PC-3 (cell line): ENCODE data around the gene AKAP6. TPM values are rescaled to one million over a fixed set of nuclear protein-coding genes. Genes with fewer than 3 reads are reported as not detected.

Source experiments
- ATAC-seq: fragments of 200-7000 bp; cut with Tn5 transposase; 2 replicates; pipeline ENCODE4 v1.9.1; 2020; ENCODE audit warnings: mild to moderate bottlenecking, moderate library complexity
- BruUV-seq: library from RNA; stranded (reverse); fragments of 400-500 nt; replicated peaks from 2 replicates; lab custom pipeline; 2021; lab: Mats Ljungman, UMichigan
- CTCF ChIA-PET: fragments of 300-600 bp; sonication (Branson Sonifier 250); formaldehyde crosslinking; loops from one replicate; lab custom pipeline; 2022; ENCODE audit warnings: antibody characterized with exemption; lab: Charles Lee
- POLR2A ChIA-PET: fragments of 300-600 bp; sonication (Branson Sonifier 250); formaldehyde crosslinking; loops from one replicate; lab custom pipeline; 2022; ENCODE audit warnings: antibody characterized with exemption; ENCODE audit not compliant: unreplicated experiment; lab: Charles Lee
- DNase-seq: peaks from one replicate; pipeline ENCODE4 v3.0.0-alpha.2; 2015
- H2AFZ ChIP-seq: fragments of 300-600 bp; sonication (generic); 2 replicates; pipeline ENCODE4 v1.6.0; 2016; ENCODE audit warnings: antibody characterized with exemption, low read length
- H3F3A ChIP-seq: fragments of 300-600 bp; sonication (generic); one replicate; pipeline ENCODE4 v1.6.0; 2017; ENCODE audit warnings: antibody characterized with exemption, low read length, control low read depth, mild to moderate bottlenecking; ENCODE audit not compliant: unreplicated experiment
- H3K27ac ChIP-seq: fragments of 300-600 bp; sonication (generic); 2 replicates; pipeline ENCODE4 v1.5.1; 2016; ENCODE audit warnings: mild to moderate bottlenecking, low read length
- H3K27me3 ChIP-seq: fragments of 300-600 bp; sonication (generic); 2 replicates; pipeline ENCODE4 v1.6.1; 2016; ENCODE audit warnings: low read length, mixed read lengths
- H3K36me3 ChIP-seq: fragments of 300-600 bp; sonication (generic); 2 replicates; pipeline ENCODE4 v1.6.1; 2016; ENCODE audit warnings: low read depth, mixed run types, low read length, mixed read lengths
- H3K4me1 ChIP-seq: fragments of 300-600 bp; sonication (generic); 2 replicates; pipeline ENCODE4 v1.5.1; 2016; ENCODE audit warnings: low read length; ENCODE audit not compliant: insufficient read depth
- H3K4me2 ChIP-seq: fragments of 300-600 bp; sonication (generic); 2 replicates; pipeline ENCODE4 v1.6.0; 2016; ENCODE audit warnings: low read length
- H3K4me3 ChIP-seq: fragments of 300-600 bp; sonication (generic); 2 replicates; pipeline ENCODE4 v1.5.1; 2016; ENCODE audit warnings: mild to moderate bottlenecking, low read length, mixed read lengths
- H3K79me2 ChIP-seq: fragments of 300-600 bp; sonication (generic); 2 replicates; pipeline ENCODE4 v1.6.1; 2017; ENCODE audit warnings: low read length, mixed read lengths
- H3K9ac ChIP-seq: fragments of 300-600 bp; sonication (generic); 2 replicates; pipeline ENCODE4 v1.6.0; 2016; ENCODE audit warnings: mild to moderate bottlenecking, low read length
- H3K9me2 ChIP-seq: fragments of 300-600 bp; sonication (generic); replicated peaks from 2 replicates; pipeline ENCODE4 v1.6.1; 2016; ENCODE audit warnings: mixed run types, low read length, mixed read lengths
- H3K9me3 ChIP-seq: fragments of 300-600 bp; sonication (generic); 2 replicates; pipeline ENCODE4 v1.6.1; 2016; ENCODE audit warnings: low read length, mixed read lengths
- H4K20me1 ChIP-seq: fragments of 300-600 bp; sonication (generic); 2 replicates; pipeline ENCODE4 v1.6.1; 2016; ENCODE audit warnings: low read length, mixed read lengths
- CTCF ChIP-seq: fragments of 300-600 bp; sonication (generic); conservative IDR thresholded peaks from 2 replicates; pipeline ENCODE4 v1.5.1; 2017; ENCODE audit warnings: antibody characterized with exemption, low read depth, mild to moderate bottlenecking, low read length
- EZH2 ChIP-seq: fragments of 300-600 bp; sonication (generic); IDR thresholded peaks from one replicate; pipeline ENCODE4 v1.6.1; 2017; ENCODE audit warnings: antibody characterized with exemption, mild to moderate bottlenecking, low read length; ENCODE audit not compliant: unreplicated experiment
- EZH2phosphoT487 ChIP-seq: fragments of 300-600 bp; sonication (generic); IDR thresholded peaks from 2 replicates; pipeline ENCODE4 v1.6.1; 2018; ENCODE audit warnings: mild to moderate bottlenecking, antibody characterized with exemption, low read length, borderline replicate concordance
- intact Hi-C: fragments of 100-400 bp; cut with micrococcal nuclease; formaldehyde crosslinking; loops from 2 replicates; pipeline ENCODE4 v1.9.0; 2023
- total RNA-seq: library from RNA; depleted of rRNA; stranded (reverse); fragments of >200 nt; gene quantifications from 2 replicates; pipeline ENCODE4 v1.2.3, GENCODE V29; 2014; rRNA removed

The AKAP6 gene
- total RNA-seq, 1 experiment from 2014 or later: 1.5 TPM

- Histone ChIP-seq H3F3A (peaks cover 3% of the 10 kb centered on the region), H3K9me2 (0 out of 2 replicates have a peak, but pooled peaks cover 5% of the 10 kb centered on the region), H3K4me1 (peaks cover 22% of the 10 kb centered on the region), H3K9me3 (no peaks in the 10 kb centered on the region), H3K9ac (no peak overlapping the region), H3K79me2 (no peaks in the 10 kb centered on the region), H2AFZ (no peak overlapping the region), H3K27me3 (no peaks in the 10 kb centered on the region), H3K4me2 (no peak overlapping the region), H3K27ac (peak overlapping the region; percentile 54), H3K4me3 (no peak overlapping the region), H4K20me1 (no peaks in the 10 kb centered on the region), H3K36me3 (no peaks in the 10 kb centered on the region)
- ChIA-PET POLR2A (no interaction called here), CTCF (no interaction called here)
- no peak for DNase-seq
- TF ChIP-seq EZH2 (no peak), EZH2phosphoT487 (no peak)
- no TSS peak for BruUV-seq
- intact Hi-C loops: loop anchor here (5.0 kb wide), 1 partner anchor 34 kb away; no protein-coding TSS in a partner anchor
- ATAC-seq: no peak
Measured at GRCh38 chr14:32847867-32848266, 518.8 kb downstream of the AKAP6 start.

- no peak for TF ChIP-seq EZH2
- no peak for TF ChIP-seq CTCF
- no peak for TF ChIP-seq EZH2phosphoT487
- H3K36me3 ChIP-seq: no peaks in the 10 kb centered on the region
- H3K79me2 ChIP-seq: no peaks in the 10 kb centered on the region
- intact Hi-C loops: no loop called here
- no peak overlapping the region for H3K4me2 ChIP-seq
- H2AFZ ChIP-seq: no peak overlapping the region
- H3K27me3 ChIP-seq: no peaks in the 10 kb centered on the region
- no peak overlapping the region for H3K27ac ChIP-seq
- H3K9ac ChIP-seq: no peak overlapping the region
- CTCF ChIA-PET: no interaction called here
- DNase-seq: no peak
- no peaks in the 10 kb centered on the region for H3K4me1 ChIP-seq
- no peaks in the 10 kb centered on the region for H3K9me3 ChIP-seq
- no peak for ATAC-seq
- no TSS peak for BruUV-seq
- H3F3A ChIP-seq: no peaks in the 10 kb centered on the region
- H4K20me1 ChIP-seq: no peaks in the 10 kb centered on the region
- H3K9me2 ChIP-seq: no peaks in the 10 kb centered on the region
- H3K4me3 ChIP-seq: no peak overlapping the region
- POLR2A ChIA-PET: no interaction called here
Measured at GRCh38 chr14:32865827-32866376, 536.8 kb downstream of the AKAP6 start.

GRCh38 chr14:32883188-32883587 is 554.1 kb downstream of the AKAP6 start:
- TF ChIP-seq EZH2phosphoT487 (no peak), EZH2 (no peak), CTCF (no peak)
- Histone ChIP-seq H3F3A (no peaks in the 10 kb centered on the region), H3K9me2 (no peaks in the 10 kb centered on the region), H3K4me2 (no peak overlapping the region), H3K4me1 (no peaks in the 10 kb centered on the region), H3K9ac (no peak overlapping the region), H2AFZ (no peak overlapping the region), H3K27ac (no peak overlapping the region), H3K36me3 (no peaks in the 10 kb centered on the region), H3K27me3 (no peaks in the 10 kb centered on the region), H4K20me1 (no peaks in the 10 kb centered on the region), H3K79me2 (no peaks in the 10 kb centered on the region), H3K9me3 (no peaks in the 10 kb centered on the region), H3K4me3 (no peak overlapping the region)
- POLR2A ChIA-PET: no interaction called here
- CTCF ChIA-PET: no interaction called here
- peak; percentile 67 for ATAC-seq
- BruUV-seq: no TSS peak
- intact Hi-C loops: loop anchor here (5.0 kb wide), 1 partner anchor 36 kb away; no protein-coding TSS in a partner anchor
- DNase-seq: peak; percentile 35

Other genes with a start within 250 kb of the AKAP6 start
- gene RNU6-7, start 127.3 kb upstream of the AKAP6 start, total RNA-seq: not detected in 2 replicates
- gene RNU6-8, start 126.0 kb upstream of the AKAP6 start, total RNA-seq: not detected in 2 replicates